RPMI7951 (cell line): ENCODE data around the gene HKDC1. TPM values are rescaled to one million over a fixed set of nuclear protein-coding genes. Genes with fewer than 3 reads are reported as not detected.
A peak's percentile ranks its signal among the peaks of the same experiment; 100 is the strongest.
"Not testable (repeated sequence)": the region's sequence is repeated elsewhere in the genome, so short reads cannot be mapped to it uniquely, and the experiment has no call there.

Experiments
- DNase-seq: peaks from one replicate; pipeline ENCODE4 v3.0.0-alpha.2; 2012; ENCODE audit warnings: low read depth
- total RNA-seq: library from RNA; depleted of rRNA; stranded (reverse); fragments of >200 nt; shearing (Covaris generic); gene quantifications from 2 replicates; pipeline ENCODE4 v1.2.3, GENCODE V29; 2014

HKDC1 gene
- total RNA-seq, 1 experiment from 2014 or later: 7.6 TPM

DNA sequence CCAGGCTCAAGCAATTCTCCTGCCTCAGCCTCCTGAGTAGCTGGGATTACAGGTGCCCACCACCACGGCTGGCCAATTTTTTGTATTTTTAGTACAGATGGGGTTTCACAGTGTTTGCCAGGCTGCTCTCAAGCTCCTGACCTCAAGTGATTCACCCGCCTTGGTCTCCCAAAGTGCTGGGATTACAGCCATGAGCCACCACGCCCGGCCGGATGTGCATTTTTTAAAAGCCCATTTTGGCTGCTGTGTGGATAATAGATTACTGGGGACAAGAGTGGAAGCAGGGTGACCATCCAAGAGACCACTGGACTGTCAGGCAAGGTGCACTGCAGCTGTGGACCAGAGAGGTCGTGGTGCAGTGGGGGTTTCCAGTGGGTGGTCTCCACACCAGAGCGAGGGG is 21.4 kb downstream of the HKDC1 start:
- peak; percentile 88 for DNase-seq

DNA sequence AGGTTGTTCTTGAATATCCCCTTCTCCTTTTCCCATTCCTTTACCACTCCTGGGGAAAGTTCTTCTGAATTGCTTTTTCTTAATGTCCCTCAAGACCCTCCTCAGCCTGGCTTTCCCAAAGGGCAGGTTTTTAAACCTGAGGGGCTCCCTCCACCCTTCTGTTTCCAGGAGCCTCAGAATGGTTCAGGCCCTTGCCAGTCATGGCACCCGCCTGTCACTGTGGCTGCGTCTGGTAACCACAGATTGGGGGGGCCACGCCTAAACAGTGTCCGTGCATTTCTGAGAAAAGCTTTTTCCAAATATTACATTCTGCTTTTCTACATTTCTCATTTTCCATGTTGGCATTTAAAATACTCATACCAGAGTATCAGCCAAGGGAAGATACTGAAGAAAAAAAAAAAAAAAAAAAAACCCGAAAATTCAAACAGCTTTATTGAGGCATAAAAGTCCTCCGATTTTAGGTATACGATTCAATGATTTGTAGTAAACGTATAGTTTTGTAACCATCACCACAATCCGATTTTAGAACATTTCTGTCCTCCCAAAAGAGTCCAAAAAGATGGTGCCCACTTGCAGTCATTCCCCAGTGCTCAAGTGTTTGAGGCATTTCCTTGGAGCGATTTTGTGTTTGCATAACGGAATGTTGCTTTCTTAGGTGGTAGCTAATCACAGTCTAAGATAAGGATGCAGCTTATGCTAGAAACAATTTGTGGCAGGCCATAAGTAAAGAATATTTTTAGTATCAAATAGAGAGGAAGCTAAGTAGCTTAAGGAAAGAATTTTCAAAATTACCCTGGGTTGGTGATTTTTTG is 22.1 kb downstream of the HKDC1 start:
- no peak for DNase-seq

DNA sequence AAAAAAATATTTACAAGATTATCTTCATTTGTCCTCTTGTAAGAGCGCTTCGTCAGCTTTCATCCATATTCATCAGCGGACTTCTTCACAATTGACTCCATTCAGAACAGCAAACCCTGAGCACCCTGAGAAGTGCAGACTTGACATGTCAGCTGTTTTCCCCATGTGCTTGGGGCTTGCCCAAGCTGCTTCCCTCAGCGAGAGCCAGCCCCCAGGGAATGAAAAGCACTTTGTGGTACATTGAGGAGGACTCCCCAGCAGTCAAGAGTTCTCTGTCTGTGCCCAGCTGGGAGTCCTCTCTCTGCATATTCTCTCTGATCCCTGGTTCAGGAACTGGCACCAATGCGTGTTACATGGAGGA is 22.7 kb downstream of the HKDC1 start:
- DNase-seq: peak; percentile 68

DNA sequence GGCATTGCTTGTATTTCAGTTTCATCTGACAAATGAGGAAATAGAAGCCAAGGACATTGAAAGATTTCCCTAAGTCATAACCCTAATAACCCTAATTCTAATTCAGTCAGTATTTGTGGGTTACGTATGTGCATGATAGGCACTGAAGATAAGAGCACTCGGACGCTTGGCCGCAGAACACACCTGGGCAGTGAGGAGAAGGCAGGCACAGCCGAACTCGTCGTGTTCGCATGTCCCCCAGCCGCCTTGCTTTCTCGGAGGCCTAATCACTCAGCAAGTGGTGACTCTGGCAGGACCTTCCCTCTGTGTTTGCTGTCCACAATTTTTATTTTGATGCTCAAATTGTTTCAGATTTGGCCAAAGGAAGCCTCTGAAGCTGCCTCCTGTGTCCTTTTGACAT is 23.7 kb downstream of the HKDC1 start:
- no peak for DNase-seq

DNA sequence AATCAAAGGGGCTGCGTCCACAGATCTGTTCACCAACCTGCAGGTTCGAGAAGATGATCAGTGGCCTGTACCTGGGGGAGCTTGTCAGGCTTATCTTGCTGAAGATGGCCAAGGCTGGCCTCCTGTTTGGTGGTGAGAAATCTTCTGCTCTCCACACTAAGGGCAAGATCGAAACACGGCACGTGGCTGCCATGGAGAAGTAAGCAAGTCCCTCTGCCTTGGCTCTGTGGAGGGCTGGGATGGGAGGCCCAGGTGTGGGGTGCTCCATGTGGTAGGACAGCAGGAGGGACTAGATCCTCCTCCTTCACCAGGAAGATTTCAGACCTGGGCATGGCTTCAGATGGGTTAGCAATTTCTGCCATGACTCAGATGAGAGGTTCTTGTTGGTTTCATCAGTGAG is 25.9 kb downstream of the HKDC1 start:
- DNase-seq: no peak

DNA sequence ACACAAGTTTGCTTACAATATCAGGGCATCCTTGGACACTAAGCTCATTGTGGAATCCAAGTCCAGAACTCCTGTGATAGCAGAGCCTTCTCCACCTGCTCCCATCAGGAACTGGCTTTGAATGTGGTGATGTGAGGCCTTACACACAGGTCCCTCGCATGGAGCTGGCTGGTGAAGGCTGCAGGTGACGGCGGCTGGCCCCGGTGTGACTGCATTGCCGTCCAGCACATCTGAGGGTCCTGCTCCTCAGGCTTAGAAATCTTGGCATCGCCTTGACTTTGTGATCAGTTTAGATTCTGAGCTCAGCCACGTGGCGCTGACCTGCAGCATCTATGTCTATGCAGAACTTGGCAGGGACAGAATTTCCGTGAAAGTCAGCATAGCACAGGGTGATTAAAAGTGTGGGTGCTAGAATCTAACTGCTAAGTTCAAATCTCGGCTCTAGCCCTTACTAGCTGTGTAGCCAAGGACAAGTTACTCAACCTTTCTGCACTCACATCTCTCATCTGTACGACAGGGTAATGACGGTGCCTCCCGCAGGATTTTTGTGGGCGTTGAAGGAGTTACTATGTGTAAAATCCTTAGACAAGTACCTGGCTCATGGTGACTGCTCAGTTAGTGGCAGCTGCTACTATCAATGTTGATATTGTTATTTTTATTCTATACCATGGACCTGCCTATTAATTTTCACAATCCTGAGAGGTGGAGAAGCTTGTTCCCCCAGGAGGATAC is 26.6 kb downstream of the HKDC1 start:
- no peak for DNase-seq

DNA sequence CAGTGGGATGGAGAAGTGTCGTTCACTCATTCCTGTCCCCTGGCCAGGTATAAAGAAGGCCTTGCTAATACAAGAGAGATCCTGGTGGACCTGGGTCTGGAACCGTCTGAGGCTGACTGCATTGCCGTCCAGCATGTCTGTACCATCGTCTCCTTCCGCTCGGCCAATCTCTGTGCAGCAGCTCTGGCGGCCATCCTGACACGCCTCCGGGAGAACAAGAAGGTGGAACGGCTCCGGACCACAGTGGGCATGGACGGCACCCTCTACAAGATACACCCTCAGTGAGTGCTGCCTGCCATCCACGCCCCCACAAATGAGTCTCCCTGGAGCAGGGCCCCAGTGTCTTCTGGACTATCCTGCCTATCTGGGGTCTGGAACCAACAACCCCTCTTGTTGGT is 27.2 kb downstream of the HKDC1 start:
- no peak for DNase-seq

DNA sequence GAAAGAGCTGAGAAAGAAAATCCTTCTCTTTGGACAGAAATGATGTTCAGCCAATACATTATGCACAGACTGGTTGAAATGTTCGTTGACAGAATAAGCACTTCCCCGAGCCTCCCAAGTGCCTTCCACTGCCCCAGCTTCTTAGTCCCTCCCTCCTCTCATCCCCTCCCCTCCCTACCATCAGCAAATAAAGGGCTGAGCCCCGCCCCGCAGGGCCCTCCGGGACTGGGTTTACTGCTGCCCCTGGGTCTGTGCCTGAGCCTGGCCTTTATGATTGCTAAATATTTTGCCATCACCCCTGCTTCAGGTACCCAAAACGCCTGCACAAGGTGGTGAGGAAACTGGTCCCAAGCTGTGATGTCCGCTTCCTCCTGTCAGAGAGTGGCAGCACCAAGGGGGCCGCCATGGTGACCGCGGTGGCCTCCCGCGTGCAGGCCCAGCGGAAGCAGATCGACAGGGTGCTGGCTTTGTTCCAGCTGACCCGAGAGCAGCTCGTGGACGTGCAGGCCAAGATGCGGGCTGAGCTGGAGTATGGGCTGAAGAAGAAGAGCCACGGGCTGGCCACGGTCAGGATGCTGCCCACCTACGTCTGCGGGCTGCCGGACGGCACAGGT is 28.1 kb downstream of the HKDC1 start:
- no peak for DNase-seq

DNA sequence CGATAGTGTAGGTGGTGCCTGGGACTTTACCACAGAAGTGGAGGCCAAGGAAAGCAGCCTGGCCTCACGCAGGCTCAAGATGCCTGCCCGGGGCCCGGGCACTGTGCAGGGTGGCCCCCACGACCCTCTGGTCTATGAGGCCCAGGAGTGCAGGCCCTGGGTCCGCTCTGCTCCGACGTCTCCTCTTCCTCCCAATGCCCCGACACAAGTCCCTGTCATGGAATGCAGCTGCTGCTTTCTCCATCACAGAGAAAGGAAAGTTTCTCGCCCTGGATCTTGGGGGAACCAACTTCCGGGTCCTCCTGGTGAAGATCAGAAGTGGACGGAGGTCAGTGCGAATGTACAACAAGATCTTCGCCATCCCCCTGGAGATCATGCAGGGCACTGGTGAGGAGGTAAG is 29.9 kb downstream of the HKDC1 start:
- no peak for DNase-seq

DNA sequence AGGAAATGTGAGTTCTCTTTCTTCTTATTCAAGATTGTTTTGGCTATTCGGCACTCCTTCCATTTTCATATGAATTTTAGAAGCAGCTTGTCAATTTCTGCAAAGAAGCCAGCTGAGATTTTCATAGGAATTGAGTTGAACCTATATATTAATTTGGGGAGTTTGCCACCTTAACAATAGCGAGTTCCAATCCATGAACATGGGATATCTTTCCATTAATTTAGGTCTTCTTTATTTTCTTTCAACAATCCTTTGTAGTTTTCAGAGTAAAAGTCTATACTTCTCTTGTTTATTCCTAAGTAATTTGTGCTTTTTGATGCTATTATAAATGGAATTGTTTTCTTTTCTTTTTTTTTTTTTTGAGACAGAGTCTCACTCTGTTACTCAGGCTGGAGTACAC is 31.3 kb downstream of the HKDC1 start:
- DNase-seq: not testable (repeated sequence)

DNA sequence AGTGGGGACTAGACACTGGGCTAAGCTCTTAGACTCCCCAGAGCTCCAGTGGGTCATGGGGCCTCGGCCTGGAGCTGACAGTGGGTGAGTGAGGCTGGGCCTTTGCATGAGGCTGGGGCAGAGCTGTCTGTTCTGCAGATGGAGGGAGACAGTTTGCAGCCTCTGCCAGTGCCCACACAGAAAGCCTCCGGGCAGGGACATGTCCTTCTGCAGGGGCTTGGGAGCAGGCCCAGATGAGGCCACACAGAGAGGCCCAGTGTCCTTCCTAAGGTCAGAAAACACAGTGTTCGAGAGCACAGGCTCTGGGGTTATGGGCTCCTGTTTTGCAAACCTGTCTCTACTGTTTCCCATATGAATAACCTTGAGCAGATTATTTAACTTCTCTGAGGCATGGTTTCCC is 33.0 kb downstream of the HKDC1 start:
- peak; percentile 69 for DNase-seq

DNA sequence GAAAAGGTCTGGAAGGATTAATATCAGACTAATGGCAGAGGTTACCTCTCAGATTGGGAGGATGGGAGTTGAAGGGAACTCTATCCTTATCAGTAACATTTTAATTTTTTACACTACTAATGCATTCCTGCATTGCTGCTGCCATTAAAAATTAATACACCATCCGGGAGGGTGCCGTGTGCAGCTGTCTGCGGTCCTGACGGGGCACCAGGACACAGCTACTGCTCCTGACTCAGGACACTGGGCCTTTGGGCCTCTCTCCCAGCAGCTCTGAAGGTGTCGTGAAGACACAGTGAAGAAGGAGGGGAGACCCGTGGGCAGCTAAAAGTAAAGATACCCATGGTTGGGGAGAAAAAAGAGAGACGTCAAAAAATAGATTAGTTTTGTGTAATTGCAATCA is 34.7 kb downstream of the HKDC1 start:
- DNase-seq: no peak

DNA sequence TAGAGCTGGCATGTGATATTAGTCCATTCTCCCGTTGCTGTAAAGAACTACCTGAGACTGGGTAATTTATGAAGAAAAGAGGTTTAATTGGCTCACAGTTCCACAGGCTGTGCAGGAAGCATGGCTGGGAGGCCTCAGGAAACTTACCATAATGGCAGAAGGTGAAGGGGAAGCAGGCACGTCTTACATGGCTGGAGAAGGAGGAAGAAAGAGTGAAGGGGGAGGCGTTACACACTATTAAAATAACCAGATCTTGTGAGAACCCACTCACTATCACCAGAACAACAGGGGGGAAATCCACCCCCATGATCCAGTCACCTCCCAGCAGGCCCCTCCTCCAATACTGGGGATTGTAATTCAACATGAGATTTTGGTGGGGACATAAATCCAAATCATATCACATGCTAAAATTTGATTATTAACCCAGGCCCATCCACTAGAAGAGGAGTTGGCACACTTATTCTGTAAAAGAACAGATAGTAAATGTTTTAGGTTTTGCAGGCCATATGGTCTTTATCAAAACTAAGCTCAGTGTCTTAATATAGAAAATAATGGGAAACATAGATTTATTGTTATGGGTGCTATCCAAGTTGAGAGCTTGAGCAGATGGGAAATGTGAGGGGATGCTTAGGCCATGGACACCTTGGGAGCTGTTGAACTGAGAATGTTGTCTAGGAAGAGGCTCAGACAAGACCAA is 39.6 kb downstream of the HKDC1 start:
- no peak for DNase-seq

DNA sequence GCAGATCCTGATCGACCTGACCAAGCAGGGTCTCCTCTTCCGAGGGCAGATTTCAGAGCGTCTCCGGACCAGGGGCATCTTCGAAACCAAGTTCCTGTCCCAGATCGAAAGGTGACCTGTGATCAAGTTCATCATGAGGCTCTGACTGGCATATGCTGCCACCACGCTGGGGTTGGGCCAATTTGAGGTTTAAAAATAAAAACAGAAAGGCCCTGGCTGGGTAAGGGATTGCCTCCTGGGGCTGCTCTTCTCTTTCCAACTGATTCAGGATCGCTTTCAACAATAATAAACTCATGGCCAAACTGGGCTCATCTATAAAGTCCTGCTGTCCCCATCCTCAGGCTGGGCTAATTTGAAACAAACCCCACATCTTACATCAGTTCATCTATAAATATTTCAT is 41.1 kb downstream of the HKDC1 start:
- no peak for DNase-seq

DNA sequence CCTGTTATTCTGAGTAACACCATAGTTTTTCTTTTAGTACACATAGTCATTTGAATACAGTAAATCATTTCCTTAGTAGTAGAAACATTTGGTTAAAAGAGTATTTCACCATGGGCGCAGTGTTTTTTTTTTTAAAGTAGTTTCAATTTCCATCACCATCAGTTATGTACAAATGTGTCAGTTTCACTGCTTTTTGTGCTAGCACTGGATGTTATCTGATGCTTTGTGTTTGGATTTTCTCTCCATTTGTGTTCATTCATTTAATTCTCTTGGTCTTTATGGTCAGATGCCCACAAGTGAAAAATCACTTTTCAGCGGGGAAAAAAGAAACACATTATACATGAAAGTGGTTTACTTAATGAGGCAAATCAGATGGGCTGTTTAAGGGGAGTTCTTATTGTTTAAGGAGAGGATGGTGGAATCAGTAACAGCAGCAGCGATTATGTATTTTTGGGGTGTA is 42.2 kb downstream of the HKDC1 start:
- DNase-seq: no peak

DNA sequence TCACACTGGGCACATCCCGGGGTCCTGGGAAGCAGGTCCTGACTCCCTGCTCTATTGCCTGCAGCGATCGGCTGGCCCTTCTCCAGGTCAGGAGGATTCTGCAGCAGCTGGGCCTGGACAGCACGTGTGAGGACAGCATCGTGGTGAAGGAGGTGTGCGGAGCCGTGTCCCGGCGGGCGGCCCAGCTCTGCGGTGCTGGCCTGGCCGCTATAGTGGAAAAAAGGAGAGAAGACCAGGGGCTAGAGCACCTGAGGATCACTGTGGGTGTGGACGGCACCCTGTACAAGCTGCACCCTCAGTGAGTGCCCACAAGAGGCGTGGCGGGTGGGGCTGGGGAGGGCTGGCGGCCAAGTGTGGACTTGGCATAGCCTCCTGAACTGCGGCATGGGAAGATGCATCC is 45.4 kb downstream of the HKDC1 start:
- DNase-seq: no peak

DNA sequence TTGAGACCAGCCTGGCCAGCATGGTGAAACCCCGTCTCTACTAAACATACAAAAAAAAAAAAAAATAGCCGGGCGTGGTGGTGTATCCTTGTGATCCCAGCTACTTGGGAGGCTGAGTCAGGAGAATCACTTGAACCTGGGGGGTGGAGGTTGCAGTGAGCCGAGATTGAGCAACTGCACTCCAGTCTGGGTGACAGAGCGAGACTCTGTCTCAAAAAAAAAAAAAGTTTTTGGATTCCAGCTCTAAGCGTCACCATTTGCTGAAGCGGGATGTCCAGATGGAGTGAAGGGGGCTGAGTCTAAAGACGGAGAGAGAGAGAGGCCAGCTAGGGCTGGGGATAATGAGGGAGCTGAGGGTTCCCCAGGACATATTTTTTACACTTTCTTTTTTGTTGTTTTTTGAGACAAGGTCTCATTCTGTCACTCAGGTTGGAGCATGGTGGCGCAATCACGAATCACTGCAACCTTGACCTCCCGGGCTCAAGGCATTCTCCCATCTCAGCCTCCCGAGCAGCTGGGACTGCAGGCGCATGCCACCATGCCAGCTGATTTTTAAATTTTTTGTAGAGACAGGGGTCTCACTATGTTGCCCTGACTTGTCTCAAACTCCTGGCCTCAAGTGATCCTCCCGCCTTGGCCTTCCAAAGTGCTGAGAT is 48.8 kb downstream of the HKDC1 start:
- no peak for DNase-seq

DNA sequence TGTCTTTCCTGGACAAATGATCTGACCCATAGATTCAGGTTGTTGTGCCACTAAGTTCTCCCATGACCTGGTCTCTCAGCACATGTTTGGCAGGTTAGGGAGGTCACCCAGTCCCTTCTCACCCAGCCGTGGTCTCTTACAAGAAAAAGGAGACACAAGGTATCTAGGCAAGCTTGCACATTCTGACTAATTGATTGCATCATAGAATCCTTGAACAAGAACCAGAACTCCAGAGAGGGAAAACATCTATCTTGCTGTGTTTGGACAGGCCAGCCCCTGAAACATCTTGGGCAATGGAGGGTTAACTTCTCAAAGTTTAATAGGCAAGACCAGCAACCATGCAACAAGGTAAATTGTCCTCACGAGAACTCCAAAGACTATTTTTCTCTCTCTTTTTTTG is 49.6 kb downstream of the HKDC1 start:
- DNase-seq: no peak

DNA sequence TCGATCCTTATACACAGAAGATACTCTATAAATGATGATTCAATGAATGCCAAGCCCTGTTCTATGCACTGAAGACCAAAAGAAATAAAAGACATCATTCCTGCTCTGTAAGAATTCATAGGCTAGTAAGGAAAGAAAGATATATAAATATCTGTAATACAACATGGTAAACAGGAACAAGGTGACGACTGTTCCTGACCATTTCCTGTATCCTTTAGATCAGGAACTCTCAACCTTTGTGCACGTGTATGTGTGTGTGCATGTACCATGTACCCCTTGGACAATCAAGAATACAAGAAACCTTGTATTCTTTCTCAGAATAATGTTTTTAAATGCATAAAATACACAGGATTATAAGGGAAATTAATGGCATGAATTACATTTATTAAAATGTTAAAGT is 50.9 kb downstream of the HKDC1 start:
- DNase-seq: no peak

DNA sequence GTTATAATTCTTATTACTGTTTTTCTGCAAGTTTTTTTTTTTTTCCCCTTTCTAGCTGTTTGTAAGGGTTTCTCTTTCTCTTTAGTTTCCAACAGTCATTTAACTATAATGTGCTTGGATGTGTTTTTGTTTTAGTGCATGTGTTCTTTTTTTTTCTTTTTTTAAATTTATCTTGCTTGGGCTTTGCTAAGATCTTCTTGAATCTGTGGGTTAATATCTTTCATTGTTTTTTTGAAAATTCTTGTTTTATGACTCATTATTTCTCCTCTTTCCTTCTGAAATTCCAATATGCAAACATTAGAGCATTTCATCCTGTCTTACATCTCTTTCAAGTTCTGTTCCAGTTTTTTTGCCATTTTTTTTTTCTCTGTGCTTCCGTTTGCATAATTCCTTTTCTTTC is 52.5 kb downstream of the HKDC1 start:
- no peak for DNase-seq

DNA sequence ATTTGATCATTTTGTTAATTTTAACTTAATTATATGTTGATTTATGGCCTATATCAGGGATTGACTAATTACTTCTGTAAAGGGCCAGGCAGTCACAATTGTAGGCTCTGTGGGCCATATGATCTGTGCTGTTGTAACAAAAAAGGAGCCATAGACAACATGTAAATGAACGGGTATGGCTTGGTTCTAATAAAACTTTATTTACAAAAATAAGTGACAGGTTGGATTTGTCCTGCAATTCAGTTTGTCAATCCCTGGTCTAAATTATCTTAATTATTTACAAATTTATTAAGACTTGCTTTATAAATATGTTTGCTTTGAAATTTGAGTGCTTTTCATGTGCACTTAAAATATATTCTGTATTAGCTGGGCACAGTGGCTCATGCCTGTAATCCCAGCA is 55.3 kb downstream of the HKDC1 start:
- no peak for DNase-seq

DNA sequence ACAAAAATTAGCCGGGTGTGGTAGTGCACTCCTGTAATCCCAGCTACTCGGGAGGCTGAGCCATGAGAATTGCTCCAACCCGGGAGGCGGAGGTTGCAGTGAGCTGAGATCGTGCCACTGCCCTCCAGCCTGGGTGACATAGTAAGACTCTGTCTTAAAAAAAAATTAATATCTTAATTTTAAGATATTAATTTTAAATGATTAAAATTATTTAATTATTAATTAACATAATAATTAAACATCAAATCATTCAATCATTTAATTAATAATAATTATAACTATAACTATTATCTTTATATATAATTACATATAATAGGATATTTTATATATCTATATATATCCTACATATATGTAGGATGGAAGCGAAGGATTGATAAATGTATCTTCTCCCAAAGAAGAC is 56.4 kb downstream of the HKDC1 start:
- DNase-seq: no peak
